Measurements from ENCODE around the gene MUC13.

GRCh38 chr3:124951511-124952281 is 17.1 kb upstream of the MUC13 start:
- TF ChIP-seq, protein P1, sequence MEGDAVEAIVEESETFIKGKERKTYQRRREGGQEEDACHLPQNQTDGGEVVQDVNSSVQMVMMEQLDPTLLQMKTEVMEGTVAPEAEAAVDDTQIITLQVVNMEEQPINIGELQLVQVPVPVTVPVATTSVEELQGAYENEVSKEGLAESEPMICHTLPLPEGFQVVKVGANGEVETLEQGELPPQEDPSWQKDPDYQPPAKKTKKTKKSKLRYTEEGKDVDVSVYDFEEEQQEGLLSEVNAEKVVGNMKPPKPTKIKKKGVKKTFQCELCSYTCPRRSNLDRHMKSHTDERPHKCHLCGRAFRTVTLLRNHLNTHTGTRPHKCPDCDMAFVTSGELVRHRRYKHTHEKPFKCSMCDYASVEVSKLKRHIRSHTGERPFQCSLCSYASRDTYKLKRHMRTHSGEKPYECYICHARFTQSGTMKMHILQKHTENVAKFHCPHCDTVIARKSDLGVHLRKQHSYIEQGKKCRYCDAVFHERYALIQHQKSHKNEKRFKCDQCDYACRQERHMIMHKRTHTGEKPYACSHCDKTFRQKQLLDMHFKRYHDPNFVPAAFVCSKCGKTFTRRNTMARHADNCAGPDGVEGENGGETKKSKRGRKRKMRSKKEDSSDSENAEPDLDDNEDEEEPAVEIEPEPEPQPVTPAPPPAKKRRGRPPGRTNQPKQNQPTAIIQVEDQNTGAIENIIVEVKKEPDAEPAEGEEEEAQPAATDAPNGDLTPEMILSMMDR (IDR thresholded peaks at IDR 0.05), result no peak
- TF ChIP-seq FOXP4 (CRISPR knock-in tag; IDR thresholded peaks at IDR 0.05) (no peak), TCF7 (CRISPR knock-in tag; IDR thresholded peaks at IDR 0.05; ENCODE audit: low read depth) (no peak), ESRRA (CRISPR knock-in tag; IDR thresholded peaks at IDR 0.05; ENCODE audit: borderline replicate concordance) (no peak), EMX1 (CRISPR knock-in tag; IDR thresholded peaks at IDR 0.05) (no peak), FOXP1 (CRISPR knock-in tag; IDR thresholded peaks at IDR 0.05; ENCODE audit: borderline replicate concordance) (no peak), MAX (CRISPR knock-in tag; IDR thresholded peaks at IDR 0.05) (no peak), USF2 (CRISPR knock-in tag; IDR thresholded peaks at IDR 0.05) (no peak), E2F4 (CRISPR knock-in tag; IDR thresholded peaks at IDR 0.05; ENCODE audit: borderline replicate concordance, low read depth) (no peak)
- TF ChIP-seq, protein P2, sequence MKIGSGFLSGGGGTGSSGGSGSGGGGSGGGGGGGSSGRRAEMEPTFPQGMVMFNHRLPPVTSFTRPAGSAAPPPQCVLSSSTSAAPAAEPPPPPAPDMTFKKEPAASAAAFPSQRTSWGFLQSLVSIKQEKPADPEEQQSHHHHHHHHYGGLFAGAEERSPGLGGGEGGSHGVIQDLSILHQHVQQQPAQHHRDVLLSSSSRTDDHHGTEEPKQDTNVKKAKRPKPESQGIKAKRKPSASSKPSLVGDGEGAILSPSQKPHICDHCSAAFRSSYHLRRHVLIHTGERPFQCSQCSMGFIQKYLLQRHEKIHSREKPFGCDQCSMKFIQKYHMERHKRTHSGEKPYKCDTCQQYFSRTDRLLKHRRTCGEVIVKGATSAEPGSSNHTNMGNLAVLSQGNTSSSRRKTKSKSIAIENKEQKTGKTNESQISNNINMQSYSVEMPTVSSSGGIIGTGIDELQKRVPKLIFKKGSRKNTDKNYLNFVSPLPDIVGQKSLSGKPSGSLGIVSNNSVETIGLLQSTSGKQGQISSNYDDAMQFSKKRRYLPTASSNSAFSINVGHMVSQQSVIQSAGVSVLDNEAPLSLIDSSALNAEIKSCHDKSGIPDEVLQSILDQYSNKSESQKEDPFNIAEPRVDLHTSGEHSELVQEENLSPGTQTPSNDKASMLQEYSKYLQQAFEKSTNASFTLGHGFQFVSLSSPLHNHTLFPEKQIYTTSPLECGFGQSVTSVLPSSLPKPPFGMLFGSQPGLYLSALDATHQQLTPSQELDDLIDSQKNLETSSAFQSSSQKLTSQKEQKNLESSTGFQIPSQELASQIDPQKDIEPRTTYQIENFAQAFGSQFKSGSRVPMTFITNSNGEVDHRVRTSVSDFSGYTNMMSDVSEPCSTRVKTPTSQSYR (CRISPR knock-in tag; IDR thresholded peaks at IDR 0.05), result no peak
- TF ChIP-seq, protein P3, sequence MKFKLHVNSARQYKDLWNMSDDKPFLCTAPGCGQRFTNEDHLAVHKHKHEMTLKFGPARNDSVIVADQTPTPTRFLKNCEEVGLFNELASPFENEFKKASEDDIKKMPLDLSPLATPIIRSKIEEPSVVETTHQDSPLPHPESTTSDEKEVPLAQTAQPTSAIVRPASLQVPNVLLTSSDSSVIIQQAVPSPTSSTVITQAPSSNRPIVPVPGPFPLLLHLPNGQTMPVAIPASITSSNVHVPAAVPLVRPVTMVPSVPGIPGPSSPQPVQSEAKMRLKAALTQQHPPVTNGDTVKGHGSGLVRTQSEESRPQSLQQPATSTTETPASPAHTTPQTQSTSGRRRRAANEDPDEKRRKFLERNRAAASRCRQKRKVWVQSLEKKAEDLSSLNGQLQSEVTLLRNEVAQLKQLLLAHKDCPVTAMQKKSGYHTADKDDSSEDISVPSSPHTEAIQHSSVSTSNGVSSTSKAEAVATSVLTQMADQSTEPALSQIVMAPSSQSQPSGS (CRISPR knock-in tag; IDR thresholded peaks at IDR 0.05; ENCODE audit: borderline replicate concordance, low read depth), result no peak
- TF ChIP-seq, protein P4, sequence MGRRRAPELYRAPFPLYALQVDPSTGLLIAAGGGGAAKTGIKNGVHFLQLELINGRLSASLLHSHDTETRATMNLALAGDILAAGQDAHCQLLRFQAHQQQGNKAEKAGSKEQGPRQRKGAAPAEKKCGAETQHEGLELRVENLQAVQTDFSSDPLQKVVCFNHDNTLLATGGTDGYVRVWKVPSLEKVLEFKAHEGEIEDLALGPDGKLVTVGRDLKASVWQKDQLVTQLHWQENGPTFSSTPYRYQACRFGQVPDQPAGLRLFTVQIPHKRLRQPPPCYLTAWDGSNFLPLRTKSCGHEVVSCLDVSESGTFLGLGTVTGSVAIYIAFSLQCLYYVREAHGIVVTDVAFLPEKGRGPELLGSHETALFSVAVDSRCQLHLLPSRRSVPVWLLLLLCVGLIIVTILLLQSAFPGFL (CRISPR knock-in tag; IDR thresholded peaks at IDR 0.05; ENCODE audit: borderline replicate concordance), result no peak

Measured in WTC11 (cell line).